Left colon (tissue), 2 donors: Measurements from ENCODE around the gene SLC25A34. TPM values are rescaled to one million over a fixed set of nuclear protein-coding genes. Genes with fewer than 3 reads are reported as not detected.

Experiments used
- ATAC-seq: fragments of 200-7000 bp; cut with Tn5 transposase; one replicate; pipeline ENCODE4 v1.9.1; 2020; ENCODE audit warnings: mild to moderate bottlenecking, moderate library complexity
- DNase-seq, 2 donors: peaks; one replicate each; pipeline ENCODE4 v3.0.0-alpha.2; 2020
- intact Hi-C, 2 donors: fragments of 100-400 bp; cut with DNase I in 1 of 2; cut with micrococcal nuclease in 1 of 2; formaldehyde crosslinking; loops; one replicate each; pipeline versions ENCODE4 v1.11.2 to v1.14.0; 2022; cut with DNase I, micrococcal nuclease
- total RNA-seq, 2 donors: library from RNA; stranded (reverse); fragmentation: NEBNext Ultra II Directional; extraction: Animal tissue kit (Norgen Biotek cat#: 25700); gene quantifications; one replicate each; pipeline ENCODE4 v1.2.1, GENCODE V29; 2021
- donor health status: DM: no; HTN: no; CAD: no.
- donor health status: DM: yes; HTN: yes; CAD: no.

SLC25A34 gene
- total RNA-seq, 2 donors from 2014 or later, result 7.9 to 22.6 TPM

GRCh38 chr1:15708486-15709137 is 27.4 kb upstream of the SLC25A34 start:
- intact Hi-C loops, result no loop called here
- DNase-seq, result no peak
- no peak for ATAC-seq

- intact Hi-C loops, result no loop called here
- ATAC-seq, result no peak
- no peak for DNase-seq
These were observed 26.8 kb upstream of the SLC25A34 start for GRCh38 chr1:15709226-15709625.

- ATAC-seq, result no peak
- no peak for DNase-seq
- intact Hi-C loops, result no loop called here
These were observed 23.9 kb upstream of the SLC25A34 start for GRCh38 chr1:15712168-15712567.

GRCh38 chr1:15714406-15715136 is 21.5 kb upstream of the SLC25A34 start:
- DNase-seq, result no peak
- intact Hi-C loops, result no loop called here
- no peak for ATAC-seq

- intact Hi-C loops, result no loop called here
- ATAC-seq, result no peak
These were observed 18.5 kb upstream of the SLC25A34 start for GRCh38 chr1:15717418-15718125.

GRCh38 chr1:15718199-15718601 is 17.9 kb upstream of the SLC25A34 start:
- intact Hi-C loops, result no loop called here
- ATAC-seq (no peak), DNase-seq (no peak)

More at GRCh38 chr1:15717418-15718125, 18.5 kb upstream of the SLC25A34 start:
- DNase-seq, result no peak

GRCh38 chr1:15719381-15720120 is 16.5 kb upstream of the SLC25A34 start:
- ATAC-seq (no peak), DNase-seq (no peak)
- intact Hi-C loops, result no loop called here

GRCh38 chr1:15720861-15721260 is 15.2 kb upstream of the SLC25A34 start:
- DNase-seq (no peak), ATAC-seq (no peak)
- intact Hi-C loops, result no loop called here

- intact Hi-C loops, result no loop called here
- DNase-seq, result no peak
- no peak for ATAC-seq
These were observed 13.6 kb upstream of the SLC25A34 start for GRCh38 chr1:15722411-15722810.

- ATAC-seq, result no peak
- DNase-seq, result no peak
- intact Hi-C loops, result no loop called here
These were observed 13.1 kb upstream of the SLC25A34 start for GRCh38 chr1:15722836-15723532.

- ATAC-seq (no peak), DNase-seq (no peak)
- intact Hi-C loops, result no loop called here
These were observed 12.3 kb upstream of the SLC25A34 start for GRCh38 chr1:15723631-15724246.

- no peak for DNase-seq
- ATAC-seq, result no peak
- intact Hi-C loops, result no loop called here
These were observed 10.8 kb upstream of the SLC25A34 start for GRCh38 chr1:15724949-15725880.

- DNase-seq (no peak), ATAC-seq (no peak)
- intact Hi-C loops, result no loop called here
These were observed 9.6 kb upstream of the SLC25A34 start for GRCh38 chr1:15726508-15726907.

- ATAC-seq, result no peak
- no peak for DNase-seq
- intact Hi-C loops, result no loop called here
These were observed 9.0 kb upstream of the SLC25A34 start for GRCh38 chr1:15727021-15727420.

GRCh38 chr1:15727424-15727823 is 8.6 kb upstream of the SLC25A34 start:
- no peak for ATAC-seq
- intact Hi-C loops, result no loop called here
- DNase-seq, result no peak

- intact Hi-C loops, result no loop called here
- no peak for DNase-seq
- ATAC-seq, result no peak
These were observed 8.1 kb upstream of the SLC25A34 start for GRCh38 chr1:15727866-15728534.
